Panc1 (cell line): ENCODE data around the gene ATP13A3. TPM values are rescaled to one million over a fixed set of nuclear protein-coding genes. Genes with fewer than 3 reads are reported as not detected.

Source experiments
- ATAC-seq: fragments of 200-7000 bp; cut with Tn5 transposase; 2 replicates; pipeline ENCODE4 v1.9.1; 2020; ENCODE audit warnings: mild to moderate bottlenecking, moderate library complexity
- BruUV-seq: library from RNA; stranded (reverse); fragments of 400-500 nt; replicated peaks from 2 replicates; lab custom pipeline; 2021; lab: Mats Ljungman, UMichigan
- CTCF ChIA-PET: fragments of 300-600 bp; sonication (Branson Sonifier 250); formaldehyde crosslinking; loops from one replicate; lab custom pipeline; 2022; ENCODE audit warnings: antibody characterized with exemption; lab: Charles Lee
- POLR2A ChIA-PET: fragments of 300-600 bp; sonication (Branson Sonifier 250); formaldehyde crosslinking; loops from one replicate; lab custom pipeline; 2022; ENCODE audit warnings: antibody characterized with exemption; lab: Charles Lee
- DNase-seq: peaks from one replicate; pipeline ENCODE4 v3.0.0-alpha.2; 2010; ENCODE audit warnings: low read depth, low spot score
- H3K27ac ChIP-seq: 2 replicates; pipeline ENCODE4 v1.5.1; 2011; ENCODE audit warnings: mild to moderate bottlenecking, low read length, inconsistent platforms
- H3K27me3 ChIP-seq: fragments of 200-500 bp; sonication (Bioruptor generic); 2 replicates; pipeline ENCODE4 v1.6.0; 2014; ENCODE audit warnings: low read length, inconsistent platforms; ENCODE audit not compliant: control insufficient read depth, insufficient read depth
- H3K36me3 ChIP-seq: fragments of 200-500 bp; sonication (Bioruptor generic); 2 replicates; pipeline ENCODE4 v1.5.1; 2014; ENCODE audit warnings: inconsistent platforms, mild to moderate bottlenecking, low read length, moderate library complexity; ENCODE audit not compliant: control insufficient read depth, insufficient read depth
- H3K4me1 ChIP-seq: 2 replicates; pipeline ENCODE4 v1.5.1; 2011; ENCODE audit warnings: inconsistent platforms, mild to moderate bottlenecking, low read length, moderate library complexity; ENCODE audit not compliant: control insufficient read depth, insufficient read depth
- H3K4me3 ChIP-seq, 2 experiments: 2 replicates each; pipeline ENCODE4 v1.5.1; 2011 to 2012; ENCODE audit warnings: low read depth in 2 of 2, low read length in 2 of 2, mild to moderate bottlenecking in 2 of 2, inconsistent platforms in 1 of 2, moderate library complexity in 1 of 2
- H3K9me3 ChIP-seq: fragments of 200-500 bp; sonication (Bioruptor generic); 2 replicates; pipeline ENCODE4 v1.5.1; 2014; ENCODE audit warnings: low read depth, mild to moderate bottlenecking, inconsistent platforms, low read length, moderate library complexity; ENCODE audit not compliant: control insufficient read depth, insufficient read depth
- POLR2AphosphoS5 ChIP-seq: IDR thresholded peaks from 2 replicates; pipeline ENCODE4 v1.6.1; 2012; ENCODE audit warnings: mild to moderate bottlenecking, low read depth, low read length, moderate library complexity
- REST ChIP-seq, 2 experiments: IDR thresholded peaks; 2 replicates each; pipeline ENCODE4 v1.6.1; 2011 to 2012; ENCODE audit warnings: low read depth in 2 of 2, control low read depth in 1 of 2, low read length in 1 of 2, mild to moderate bottlenecking in 1 of 2, moderate library complexity in 1 of 2; ENCODE audit not compliant: insufficient read depth in 1 of 2
- SIN3A ChIP-seq: IDR thresholded peaks from 2 replicates; pipeline ENCODE4 v1.6.1; 2012; ENCODE audit warnings: low read depth, mild to moderate bottlenecking, low read length, moderate library complexity, borderline replicate concordance; ENCODE audit not compliant: insufficient read depth
- TCF7L2 ChIP-seq: IDR thresholded peaks from 2 replicates; pipeline ENCODE4 v1.6.1; 2011; ENCODE audit warnings: mild to moderate bottlenecking, low read depth, low read length, inconsistent platforms
- in situ Hi-C: cut with HindIII; loops from 2 replicates; pipeline ENCODE4 v1.10.0; 2016; ENCODE audit warnings: low sequenced_read_pairs, low pct_unique_long_range_greater_than_20kb
- intact Hi-C: fragments of 100-400 bp; cut with micrococcal nuclease; formaldehyde crosslinking; loops from one replicate; pipeline ENCODE4 v1.10.0; 2022; ENCODE audit not compliant: unreplicated experiment
- total RNA-seq: library from RNA; stranded (reverse); gene quantifications from one replicate; pipeline ENCODE4 v1.2.1, GENCODE V29; 2021; ENCODE audit not compliant: unreplicated experiment
- TF ChIP-seq, protein P1 (sequence below): fragments of 450-650 bp; IDR thresholded peaks from 2 replicates; pipeline ENCODE4 v1.5.1; 2017; ENCODE audit warnings: mild to moderate bottlenecking

The ATP13A3 gene
- total RNA-seq, 1 experiment from 2014 or later: 169 TPM

GRCh38 chr3:194460566-194460965, 26.2 kb downstream of the ATP13A3 start:
- H3K27ac ChIP-seq: no peak overlapping the region
- intact Hi-C loops: no loop called here
- no peak for DNase-seq
- in situ Hi-C loops: no loop called here
- POLR2A ChIA-PET: interaction anchor here (0.5 kb wide), 1 partner anchor 13 kb away, joined by 8 read pairs; no protein-coding TSS in a partner anchor
- no peaks in the 10 kb centered on the region for H3K27me3 ChIP-seq
- no peak for TF ChIP-seq TCF7L2
- no peak for TF ChIP-seq POLR2AphosphoS5
- TF ChIP-seq, protein P1, sequence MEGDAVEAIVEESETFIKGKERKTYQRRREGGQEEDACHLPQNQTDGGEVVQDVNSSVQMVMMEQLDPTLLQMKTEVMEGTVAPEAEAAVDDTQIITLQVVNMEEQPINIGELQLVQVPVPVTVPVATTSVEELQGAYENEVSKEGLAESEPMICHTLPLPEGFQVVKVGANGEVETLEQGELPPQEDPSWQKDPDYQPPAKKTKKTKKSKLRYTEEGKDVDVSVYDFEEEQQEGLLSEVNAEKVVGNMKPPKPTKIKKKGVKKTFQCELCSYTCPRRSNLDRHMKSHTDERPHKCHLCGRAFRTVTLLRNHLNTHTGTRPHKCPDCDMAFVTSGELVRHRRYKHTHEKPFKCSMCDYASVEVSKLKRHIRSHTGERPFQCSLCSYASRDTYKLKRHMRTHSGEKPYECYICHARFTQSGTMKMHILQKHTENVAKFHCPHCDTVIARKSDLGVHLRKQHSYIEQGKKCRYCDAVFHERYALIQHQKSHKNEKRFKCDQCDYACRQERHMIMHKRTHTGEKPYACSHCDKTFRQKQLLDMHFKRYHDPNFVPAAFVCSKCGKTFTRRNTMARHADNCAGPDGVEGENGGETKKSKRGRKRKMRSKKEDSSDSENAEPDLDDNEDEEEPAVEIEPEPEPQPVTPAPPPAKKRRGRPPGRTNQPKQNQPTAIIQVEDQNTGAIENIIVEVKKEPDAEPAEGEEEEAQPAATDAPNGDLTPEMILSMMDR: no peak
- no peak for TF ChIP-seq REST (IDR thresholded peaks at IDR 0.05; ENCODE audit: insufficient read depth in 1 of 2, low read depth in 2 of 2, low read length in 1 of 2)
- no peak for TF ChIP-seq SIN3A
- H3K4me3 ChIP-seq: no peak overlapping the region
- H3K4me1 ChIP-seq: no peaks in the 10 kb centered on the region
- BruUV-seq: no TSS peak
- CTCF ChIA-PET: no interaction called here
- H3K36me3 ChIP-seq: peaks cover 29% of the 10 kb centered on the region
- H3K9me3 ChIP-seq: no peaks in the 10 kb centered on the region
- no peak for ATAC-seq

DNA sequence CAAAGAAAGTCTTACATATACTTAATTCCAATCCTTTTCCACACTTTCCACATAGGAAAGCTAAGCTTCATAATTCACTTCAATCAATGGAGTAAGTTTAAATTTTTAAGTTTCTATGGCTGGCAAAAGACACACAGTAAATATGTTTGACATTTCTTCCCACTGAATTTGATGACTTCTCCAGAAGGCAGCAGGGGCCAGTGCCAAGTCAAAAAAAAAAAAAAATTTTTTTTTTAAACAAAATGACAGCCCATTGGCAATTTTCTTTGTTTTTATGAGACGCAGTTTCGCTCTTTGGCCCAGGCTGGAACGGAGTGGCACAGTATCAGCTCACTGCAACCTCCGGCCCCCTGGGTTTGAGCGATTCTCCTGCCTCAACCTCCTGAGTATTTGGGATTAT, 28.7 kb downstream of the ATP13A3 start:
- ChIA-PET POLR2A (interaction anchor here (0.6 kb wide), 2 partner anchors 23 to 1085 kb away, joined by 4 read pairs; no protein-coding TSS in a partner anchor), CTCF (interaction anchor here (0.7 kb wide), 1 partner anchor 10 kb away, joined by 9 read pairs; no protein-coding TSS in a partner anchor)
- intact Hi-C loops: no loop called here
- TF ChIP-seq TCF7L2: no peak
- no peak for TF ChIP-seq POLR2AphosphoS5
- TF ChIP-seq, protein P1: no peak
- TF ChIP-seq SIN3A: no peak
- no peak for TF ChIP-seq REST (IDR thresholded peaks at IDR 0.05; ENCODE audit: insufficient read depth in 1 of 2, low read depth in 2 of 2, low read length in 1 of 2)
- Histone ChIP-seq H3K27ac (no peak overlapping the region), H3K4me3 (no peak overlapping the region), H3K9me3 (no peaks in the 10 kb centered on the region), H3K27me3 (no peaks in the 10 kb centered on the region), H3K36me3 (peaks cover 45% of the 10 kb centered on the region), H3K4me1 (no peaks in the 10 kb centered on the region)
- ATAC-seq: no peak
- in situ Hi-C loops: no loop called here
- no TSS peak for BruUV-seq
- DNase-seq: no peak
